Endothelial cell of umbilical vein (primary cell): ENCODE measurements around the gene WDR13. TPM values are rescaled to one million over a fixed set of nuclear protein-coding genes. Genes with fewer than 3 reads are reported as not detected.
A peak's percentile ranks its signal among the peaks of the same experiment; 100 is the strongest.
"Not testable (repeated sequence)": the region's sequence is repeated elsewhere in the genome, so short reads cannot be mapped to it uniquely, and the experiment has no call there.

Experiments used
- BruUV-seq: library from RNA; stranded (reverse); fragments of 400-500 nt; replicated peaks from 2 replicates; lab custom pipeline; 2021; lab: Mats Ljungman, UMichigan
- CTCF ChIA-PET: fragments of 300-600, 350-600 bp; sonication (Branson Sonifier 250); formaldehyde crosslinking; loops from one replicate; lab custom pipeline; 2021; ENCODE audit warnings: antibody characterized with exemption, inconsistent platforms; lab: Charles Lee
- POLR2A ChIA-PET: fragments of 300-600, 350-600 bp; sonication (Branson Sonifier 250); formaldehyde crosslinking; loops from one replicate; lab custom pipeline; 2021; ENCODE audit warnings: antibody characterized with exemption, inconsistent platforms; lab: Charles Lee
- DNase-seq: peaks from one replicate; pipeline ENCODE4 v3.0.0-alpha.2; 2011; ENCODE audit warnings: low read depth, low spot score
- FAIRE-seq: peaks from 2 replicates; lab custom pipeline; 2011; peaks lifted over from hg19 to GRCh38; lab: Jason Lieb, UNC
- H2AFZ ChIP-seq: 2 replicates; pipeline ENCODE4 v1.6.0; 2012; ENCODE audit warnings: low read depth, low read length, control low read depth, inconsistent platforms
- H3K27ac ChIP-seq: 2 replicates; pipeline ENCODE4 v1.5.1; 2011; ENCODE audit warnings: low read depth, mild to moderate bottlenecking, control low read depth, low read length, moderate library complexity; ENCODE audit not compliant: insufficient read depth
- H3K27me3 ChIP-seq, 2 experiments: 2 replicates each; pipeline versions ENCODE4 v1.6.0 to v1.6.1; 2011; ENCODE audit warnings: low read length in 2 of 2, mixed read lengths in 1 of 2; ENCODE audit not compliant: control insufficient read depth in 2 of 2, insufficient read depth in 2 of 2
- H3K36me3 ChIP-seq, 2 experiments: 2 replicates in 1 of 2; 3 replicates in 1 of 2; pipeline ENCODE4 v1.5.1; 2011; ENCODE audit warnings: low read length in 2 of 2, mild to moderate bottlenecking in 1 of 2, moderate library complexity in 1 of 2; ENCODE audit not compliant: control insufficient read depth in 2 of 2, insufficient read depth in 2 of 2; ENCODE audit errors: extremely low read depth in 1 of 2
- H3K4me1 ChIP-seq: 3 replicates; pipeline ENCODE4 v1.5.1; 2011; ENCODE audit warnings: mild to moderate bottlenecking, low read length; ENCODE audit not compliant: control insufficient read depth, insufficient read depth; ENCODE audit errors: extremely low read depth
- H3K4me2 ChIP-seq: 2 replicates; pipeline ENCODE4 v1.6.1; 2011; ENCODE audit warnings: low read length, control low read depth, mixed read lengths; ENCODE audit not compliant: insufficient read depth
- H3K4me3 ChIP-seq, 3 experiments: fragments of 200-600 bp in 1 of 3; sonication (generic), shearing (Covaris generic) in 1 of 3; replicated peaks in 1 of 3; 2 replicates each; pipeline ENCODE4 v1.5.1; 2011 to 2016; ENCODE audit warnings: control low read depth in 3 of 3, low read length in 3 of 3, mild to moderate bottlenecking in 2 of 3, inconsistent platforms in 1 of 3, low read depth in 1 of 3, moderate library complexity in 1 of 3; ENCODE audit not compliant: insufficient read depth in 1 of 3
- H3K79me2 ChIP-seq: 2 replicates; pipeline ENCODE4 v1.6.0; 2012; ENCODE audit warnings: low read length, inconsistent platforms; ENCODE audit not compliant: control insufficient read depth, insufficient read depth
- H3K9ac ChIP-seq: replicated peaks from 2 replicates; pipeline ENCODE3; 2011; ENCODE audit warnings: low read length, control low read depth; ENCODE audit not compliant: insufficient read depth; ENCODE audit errors: extremely low read depth
- H3K9me1 ChIP-seq: replicated peaks from 3 replicates; pipeline ENCODE4 v1.6.0; 2011; ENCODE audit warnings: mild to moderate bottlenecking, low read length; ENCODE audit not compliant: control insufficient read depth, insufficient read depth; ENCODE audit errors: extremely low read depth
- H3K9me3 ChIP-seq: replicated peaks from 2 replicates; pipeline ENCODE4 v1.5.1; 2012; ENCODE audit warnings: low read length, inconsistent platforms; ENCODE audit not compliant: control insufficient read depth, insufficient read depth
- H4K20me1 ChIP-seq: replicated peaks from 2 replicates; pipeline ENCODE3; 2011; ENCODE audit warnings: mild to moderate bottlenecking, low read length; ENCODE audit not compliant: control insufficient read depth, insufficient read depth; ENCODE audit errors: extremely low read depth
- MAX ChIP-seq: IDR thresholded peaks from 2 replicates; pipeline ENCODE4 v1.6.1; 2011; ENCODE audit not compliant: insufficient read depth, insufficient read length
- POLR2AphosphoS5 ChIP-seq: IDR thresholded peaks from 2 replicates; pipeline ENCODE4 v1.6.1; 2012; ENCODE audit warnings: low read depth, mild to moderate bottlenecking, control low read depth, low read length, moderate library complexity; ENCODE audit not compliant: insufficient read depth
- dilution Hi-C: fragments of 300-500 bp; cut with MboI; formaldehyde crosslinking; loops from one replicate; pipeline ENCODE4 v1.15.0; 2019; ENCODE audit warnings: low sequenced_read_pairs; ENCODE audit not compliant: extremely low pct_ligation_motif_present
- intact Hi-C: fragments of 100-400 bp; cut with micrococcal nuclease; formaldehyde crosslinking; loops from one replicate; pipeline ENCODE4 v1.10.0; 2022
- polyA plus RNA-seq, 4 experiments: library from polyadenylated mRNA; depleted of rRNA in 3 of 4; stranded (reverse) in 3 of 4; unstranded in 1 of 4; fragments of >200 nt; gene quantifications; 2 replicates each; pipeline versions ENCODE4 v1.2.1 to v1.2.3, GENCODE V29; 2011 to 2012; ENCODE audit warnings: missing spikeins in 1 of 4
- total RNA-seq: library from RNA; stranded (reverse); gene quantifications from 2 replicates; pipeline ENCODE4 v1.2.3, GENCODE V29; 2021

WDR13 gene
- total and polyA plus RNA-seq, 2 donors (not counting 3 experiments of a cell fraction or from before 2014, with no cell fraction given) = 85.0 to 169 TPM

GRCh38 chrX:48548871-48549270 lies 48.4 kb upstream of the WDR13 start:
- Histone ChIP-seq H3K9me1 (no peaks in the 10 kb centered on the region), H4K20me1 (no peaks in the 10 kb centered on the region), H3K4me2 (no peak overlapping the region), H2AFZ (no peak overlapping the region), H3K36me3 (peaks cover 5% of the 10 kb centered on the region in 2 experiments), H3K9me3 (no peaks in the 10 kb centered on the region), H3K27me3 (no peaks in the 10 kb centered on the region), H3K27ac (no peak overlapping the region), H3K79me2 (no peaks in the 10 kb centered on the region), H3K9ac (no peak overlapping the region), H3K4me3 (no peak overlapping the region), H3K4me1 (no peaks in the 10 kb centered on the region)
- no peak for TF ChIP-seq MAX
- no peak for TF ChIP-seq POLR2AphosphoS5
- ChIA-PET CTCF (interaction anchor here (3.1 kb wide), 1 partner anchor 9 kb away, joined by 8 read pairs; the partner anchor contains the start of gene TBC1D25), POLR2A (no interaction called here)
- dilution Hi-C loops = no loop called here
- FAIRE-seq (no peak), DNase-seq (no peak)
- intact Hi-C loops = no loop called here
- no TSS peak for BruUV-seq

- H3K4me1 ChIP-seq, BruUV-seq, H3K9me3 ChIP-seq, H2AFZ ChIP-seq, POLR2A ChIA-PET, H3K27ac ChIP-seq, H3K9me1 ChIP-seq, CTCF ChIA-PET, H3K4me3 ChIP-seq, H3K27me3 ChIP-seq, H3K9ac ChIP-seq, H4K20me1 ChIP-seq, H3K79me2 ChIP-seq, intact Hi-C loops, dilution Hi-C loops, H3K4me2 ChIP-seq, H3K36me3 ChIP-seq, DNase-seq: not testable (repeated sequence)
- peak; percentile 44 for FAIRE-seq
Observed at GRCh38 chrX:48555731-48556325, 41.5 kb upstream of the WDR13 start.
